ENCODE data around the gene NGB. TPM values are rescaled to one million over a fixed set of nuclear protein-coding genes. Genes with fewer than 3 reads are reported as not detected.

The NGB gene
- total RNA-seq, 1 donor from 2014 or later = not detected

GRCh38 chr14:77257700-77258099 is 13.3 kb downstream of the NGB start:
- no peak for TF ChIP-seq CTCF (conservative IDR thresholded peaks at IDR 0.05)
- H3K4me3 Mint-ChIP-seq = no peak overlapping the region

GRCh38 chr14:77256694-77257093 is 14.3 kb downstream of the NGB start:
- Mint-ChIP-seq H3K4me1 (no peaks in the 10 kb centered on the region), H3K27me3 (ENCODE audit: low read depth) (no peaks in the 10 kb centered on the region), H3K27ac (ENCODE audit: unreplicated experiment) (no peak overlapping the region), H3K4me3 (no peak overlapping the region), H3K9me3 (no peaks in the 10 kb centered on the region), H3K36me3 (ENCODE audit: low read depth) (no peaks in the 10 kb centered on the region)
- TF ChIP-seq CTCF (conservative IDR thresholded peaks at IDR 0.05) = no peak
- DNase-seq (ENCODE audit: low read depth, low spot score) = no peak

More at GRCh38 chr14:77257700-77258099, 13.3 kb downstream of the NGB start:
- no peaks in the 10 kb centered on the region for H3K36me3 Mint-ChIP-seq (ENCODE audit: low read depth)
- no peaks in the 10 kb centered on the region for H3K4me1 Mint-ChIP-seq
- H3K9me3 Mint-ChIP-seq = no peaks in the 10 kb centered on the region
- H3K27ac Mint-ChIP-seq (ENCODE audit: unreplicated experiment) = no peak overlapping the region
- peaks cover under 1% of the 10 kb centered on the region for H3K27me3 Mint-ChIP-seq (ENCODE audit: low read depth)
- DNase-seq (ENCODE audit: low read depth, low spot score) = no peak

GRCh38 chr14:77253333-77254190 is 17.4 kb downstream of the NGB start:
- no peak for DNase-seq (ENCODE audit: low read depth, low spot score)
- no peaks in the 10 kb centered on the region for H3K9me3 Mint-ChIP-seq
- no peak for TF ChIP-seq CTCF (conservative IDR thresholded peaks at IDR 0.05)
- no peaks in the 10 kb centered on the region for H3K4me1 Mint-ChIP-seq
- H3K36me3 Mint-ChIP-seq (ENCODE audit: low read depth) = no peaks in the 10 kb centered on the region
- peaks cover 2% of the 10 kb centered on the region for H3K27me3 Mint-ChIP-seq (ENCODE audit: low read depth)
- no peak overlapping the region for H3K27ac Mint-ChIP-seq (ENCODE audit: unreplicated experiment)
- no peak overlapping the region for H3K4me3 Mint-ChIP-seq

GRCh38 chr14:77251870-77252269 is 19.1 kb downstream of the NGB start:
- H3K27ac Mint-ChIP-seq (ENCODE audit: unreplicated experiment) = no peak overlapping the region
- no peak for DNase-seq (ENCODE audit: low read depth, low spot score)
- H3K4me1 Mint-ChIP-seq = no peaks in the 10 kb centered on the region
- H3K36me3 Mint-ChIP-seq (ENCODE audit: low read depth) = no peaks in the 10 kb centered on the region
- TF ChIP-seq CTCF (conservative IDR thresholded peaks at IDR 0.05) = no peak
- no peak overlapping the region for H3K4me3 Mint-ChIP-seq
- peaks cover 2% of the 10 kb centered on the region for H3K27me3 Mint-ChIP-seq (ENCODE audit: low read depth)
- no peaks in the 10 kb centered on the region for H3K9me3 Mint-ChIP-seq

- H3K27me3 Mint-ChIP-seq (ENCODE audit: low read depth) = peaks cover 2% of the 10 kb centered on the region
- no peak overlapping the region for H3K27ac Mint-ChIP-seq (ENCODE audit: unreplicated experiment)
Measured at GRCh38 chr14:77250927-77251326, 20.1 kb downstream of the NGB start.

More at GRCh38 chr14:77250927-77251326, 20.1 kb downstream of the NGB start:
- DNase-seq (ENCODE audit: low read depth, low spot score) = no peak
- H3K4me1 Mint-ChIP-seq = no peaks in the 10 kb centered on the region
- H3K4me3 Mint-ChIP-seq = no peak overlapping the region
- no peak for TF ChIP-seq CTCF (conservative IDR thresholded peaks at IDR 0.05)
- no peaks in the 10 kb centered on the region for H3K9me3 Mint-ChIP-seq
- H3K36me3 Mint-ChIP-seq (ENCODE audit: low read depth) = no peaks in the 10 kb centered on the region
